ENCODE measurements around the gene TTYH1. TPM values are rescaled to one million over a fixed set of nuclear protein-coding genes. Genes with fewer than 3 reads are reported as not detected.

TTYH1 gene
- total RNA-seq, 1 experiment from 2014 or later = 0.62 TPM

DNA sequence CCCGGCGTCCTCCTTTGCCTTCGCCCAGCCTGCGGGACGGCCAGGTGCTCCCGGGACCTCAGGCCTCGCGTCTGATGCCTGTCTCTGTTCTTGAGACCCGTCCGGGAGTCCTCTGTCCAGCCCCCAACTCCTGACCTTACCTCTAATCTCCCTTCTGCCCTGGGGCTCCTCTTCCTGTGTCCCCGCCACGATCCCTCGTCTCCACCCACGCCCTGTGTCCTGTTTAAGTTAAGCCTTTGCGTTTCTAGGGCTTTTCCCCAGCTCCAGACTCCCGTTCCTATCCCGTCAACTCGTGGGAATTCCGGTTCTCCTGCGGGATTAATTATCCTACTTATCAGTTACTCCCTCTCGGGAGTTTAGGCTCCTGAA lies 34.4 kb downstream of the TTYH1 start:
- H3K27ac ChIP-seq (ENCODE audit: low read length) = peak overlapping the region; percentile 96
- BruUV-seq (replicated peaks) = no TSS peak
- H3K27me3 ChIP-seq (ENCODE audit: control insufficient read depth, insufficient read depth, low read length) = no peaks in the 10 kb centered on the region
- TF ChIP-seq POLR2AphosphoS5 (IDR thresholded peaks at IDR 0.05; ENCODE audit: low read depth, low read length) (no peak), TCF7L2 (IDR thresholded peaks at IDR 0.05; ENCODE audit: low read depth, low read length) (no peak), SIN3A (IDR thresholded peaks at IDR 0.05; ENCODE audit: borderline replicate concordance, insufficient read depth, low read depth, low read length) (no peak)
- TF ChIP-seq, protein P1, sequence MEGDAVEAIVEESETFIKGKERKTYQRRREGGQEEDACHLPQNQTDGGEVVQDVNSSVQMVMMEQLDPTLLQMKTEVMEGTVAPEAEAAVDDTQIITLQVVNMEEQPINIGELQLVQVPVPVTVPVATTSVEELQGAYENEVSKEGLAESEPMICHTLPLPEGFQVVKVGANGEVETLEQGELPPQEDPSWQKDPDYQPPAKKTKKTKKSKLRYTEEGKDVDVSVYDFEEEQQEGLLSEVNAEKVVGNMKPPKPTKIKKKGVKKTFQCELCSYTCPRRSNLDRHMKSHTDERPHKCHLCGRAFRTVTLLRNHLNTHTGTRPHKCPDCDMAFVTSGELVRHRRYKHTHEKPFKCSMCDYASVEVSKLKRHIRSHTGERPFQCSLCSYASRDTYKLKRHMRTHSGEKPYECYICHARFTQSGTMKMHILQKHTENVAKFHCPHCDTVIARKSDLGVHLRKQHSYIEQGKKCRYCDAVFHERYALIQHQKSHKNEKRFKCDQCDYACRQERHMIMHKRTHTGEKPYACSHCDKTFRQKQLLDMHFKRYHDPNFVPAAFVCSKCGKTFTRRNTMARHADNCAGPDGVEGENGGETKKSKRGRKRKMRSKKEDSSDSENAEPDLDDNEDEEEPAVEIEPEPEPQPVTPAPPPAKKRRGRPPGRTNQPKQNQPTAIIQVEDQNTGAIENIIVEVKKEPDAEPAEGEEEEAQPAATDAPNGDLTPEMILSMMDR (IDR thresholded peaks at IDR 0.05) = no peak
- TF ChIP-seq, protein P2, sequence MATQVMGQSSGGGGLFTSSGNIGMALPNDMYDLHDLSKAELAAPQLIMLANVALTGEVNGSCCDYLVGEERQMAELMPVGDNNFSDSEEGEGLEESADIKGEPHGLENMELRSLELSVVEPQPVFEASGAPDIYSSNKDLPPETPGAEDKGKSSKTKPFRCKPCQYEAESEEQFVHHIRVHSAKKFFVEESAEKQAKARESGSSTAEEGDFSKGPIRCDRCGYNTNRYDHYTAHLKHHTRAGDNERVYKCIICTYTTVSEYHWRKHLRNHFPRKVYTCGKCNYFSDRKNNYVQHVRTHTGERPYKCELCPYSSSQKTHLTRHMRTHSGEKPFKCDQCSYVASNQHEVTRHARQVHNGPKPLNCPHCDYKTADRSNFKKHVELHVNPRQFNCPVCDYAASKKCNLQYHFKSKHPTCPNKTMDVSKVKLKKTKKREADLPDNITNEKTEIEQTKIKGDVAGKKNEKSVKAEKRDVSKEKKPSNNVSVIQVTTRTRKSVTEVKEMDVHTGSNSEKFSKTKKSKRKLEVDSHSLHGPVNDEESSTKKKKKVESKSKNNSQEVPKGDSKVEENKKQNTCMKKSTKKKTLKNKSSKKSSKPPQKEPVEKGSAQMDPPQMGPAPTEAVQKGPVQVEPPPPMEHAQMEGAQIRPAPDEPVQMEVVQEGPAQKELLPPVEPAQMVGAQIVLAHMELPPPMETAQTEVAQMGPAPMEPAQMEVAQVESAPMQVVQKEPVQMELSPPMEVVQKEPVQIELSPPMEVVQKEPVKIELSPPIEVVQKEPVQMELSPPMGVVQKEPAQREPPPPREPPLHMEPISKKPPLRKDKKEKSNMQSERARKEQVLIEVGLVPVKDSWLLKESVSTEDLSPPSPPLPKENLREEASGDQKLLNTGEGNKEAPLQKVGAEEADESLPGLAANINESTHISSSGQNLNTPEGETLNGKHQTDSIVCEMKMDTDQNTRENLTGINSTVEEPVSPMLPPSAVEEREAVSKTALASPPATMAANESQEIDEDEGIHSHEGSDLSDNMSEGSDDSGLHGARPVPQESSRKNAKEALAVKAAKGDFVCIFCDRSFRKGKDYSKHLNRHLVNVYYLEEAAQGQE (IDR thresholded peaks at IDR 0.05; ENCODE audit: insufficient read depth in 1 of 2, low read depth in 2 of 2, low read length in 1 of 2) = no peak
- intact Hi-C loops (cut with micrococcal nuclease; ENCODE audit: unreplicated experiment) (no loop called here), in situ Hi-C loops (cut with HindIII; ENCODE audit: low pct_unique_long_range_greater_than_20kb, low sequenced_read_pairs) (no loop called here)
- H3K4me1 ChIP-seq (ENCODE audit: control insufficient read depth, insufficient read depth, low read length) = peaks cover 20% of the 10 kb centered on the region
- DNase-seq (ENCODE audit: low read depth, low spot score) (no peak), ATAC-seq (no peak)
- ChIA-PET CTCF (no interaction called here), POLR2A (interaction anchor here (2.1 kb wide), 1 partner anchor 13 kb away, joined by 11 read pairs; no protein-coding TSS in a partner anchor)
- peak overlapping the region; percentile 85 to 97 for H3K4me3 ChIP-seq (ENCODE audit: low read depth in 2 of 2, low read length in 2 of 2)
- peaks cover 32% of the 10 kb centered on the region for H3K36me3 ChIP-seq (ENCODE audit: control insufficient read depth, insufficient read depth, low read length)
- no peaks in the 10 kb centered on the region for H3K9me3 ChIP-seq (ENCODE audit: control insufficient read depth, insufficient read depth, low read depth, low read length)

DNA sequence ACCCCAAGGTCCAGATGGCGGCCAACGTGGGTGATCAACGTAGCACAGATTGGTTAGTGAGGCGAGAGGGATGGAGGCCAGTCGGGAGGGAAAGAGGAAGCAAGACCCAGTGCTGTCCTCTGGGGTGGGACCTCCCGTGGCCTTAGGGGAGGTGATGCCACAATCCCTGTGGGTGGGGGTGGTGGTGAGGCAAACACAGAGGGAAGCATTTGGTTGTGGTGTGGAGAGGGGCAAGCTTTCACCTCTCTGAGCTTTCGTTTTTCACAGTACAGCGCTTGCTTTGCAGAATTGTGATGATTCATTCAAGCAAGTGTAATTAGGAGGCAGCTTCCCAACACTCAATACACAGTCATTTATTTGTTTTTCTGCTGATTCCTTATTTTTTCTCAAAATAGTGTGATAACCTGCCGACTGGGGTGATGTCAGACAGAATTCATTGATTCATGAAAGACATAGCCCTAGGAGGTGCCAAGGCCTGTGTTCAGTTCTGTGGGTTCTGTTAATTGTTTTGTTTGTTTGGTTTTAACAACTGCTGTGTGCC lies 36.1 kb downstream of the TTYH1 start:
- H3K27ac ChIP-seq (ENCODE audit: low read length) = peak overlapping the region; percentile 96
- H3K4me3 ChIP-seq (ENCODE audit: low read depth in 2 of 2, low read length in 2 of 2) = peak overlapping the region; percentile 85 to 97; a peak in 3 of 4 replicates
- in situ Hi-C loops (cut with HindIII; ENCODE audit: low pct_unique_long_range_greater_than_20kb, low sequenced_read_pairs) (no loop called here), intact Hi-C loops (cut with micrococcal nuclease; ENCODE audit: unreplicated experiment) (no loop called here)
- H3K4me1 ChIP-seq (ENCODE audit: control insufficient read depth, insufficient read depth, low read length) = peaks cover 20% of the 10 kb centered on the region
- peaks cover 32% of the 10 kb centered on the region for H3K36me3 ChIP-seq (ENCODE audit: control insufficient read depth, insufficient read depth, low read length)
- ATAC-seq (no peak), DNase-seq (ENCODE audit: low read depth, low spot score) (no peak)
- CTCF ChIA-PET = interaction anchor here (0.5 kb wide), 1 partner anchor 13 kb away, joined by 3 read pairs; no protein-coding TSS in a partner anchor
- TF ChIP-seq POLR2AphosphoS5 (IDR thresholded peaks at IDR 0.05; ENCODE audit: low read depth, low read length) (no peak), TCF7L2 (IDR thresholded peaks at IDR 0.05; ENCODE audit: low read depth, low read length) (no peak), SIN3A (IDR thresholded peaks at IDR 0.05; ENCODE audit: borderline replicate concordance, insufficient read depth, low read depth, low read length) (no peak)
- TF ChIP-seq, protein P2 (IDR thresholded peaks at IDR 0.05; ENCODE audit: insufficient read depth in 1 of 2, low read depth in 2 of 2, low read length in 1 of 2) = no peak
- TF ChIP-seq, protein P1 (IDR thresholded peaks at IDR 0.05) = no peak
- H3K9me3 ChIP-seq (ENCODE audit: control insufficient read depth, insufficient read depth, low read depth, low read length) = no peaks in the 10 kb centered on the region
- POLR2A ChIA-PET = interaction anchor here (2.1 kb wide), 1 partner anchor 11 kb away, joined by 11 read pairs; no protein-coding TSS in a partner anchor
- no peaks in the 10 kb centered on the region for H3K27me3 ChIP-seq (ENCODE audit: control insufficient read depth, insufficient read depth, low read length)
- no TSS peak for BruUV-seq (replicated peaks)
